ENCODE measurements around the gene ADRA2B. TPM values are rescaled to one million over a fixed set of nuclear protein-coding genes. Genes with fewer than 3 reads are reported as not detected.

The ADRA2B gene
- polyA plus RNA-seq, 3 donors, result 1.6 TPM; not detected in 2

DNA sequence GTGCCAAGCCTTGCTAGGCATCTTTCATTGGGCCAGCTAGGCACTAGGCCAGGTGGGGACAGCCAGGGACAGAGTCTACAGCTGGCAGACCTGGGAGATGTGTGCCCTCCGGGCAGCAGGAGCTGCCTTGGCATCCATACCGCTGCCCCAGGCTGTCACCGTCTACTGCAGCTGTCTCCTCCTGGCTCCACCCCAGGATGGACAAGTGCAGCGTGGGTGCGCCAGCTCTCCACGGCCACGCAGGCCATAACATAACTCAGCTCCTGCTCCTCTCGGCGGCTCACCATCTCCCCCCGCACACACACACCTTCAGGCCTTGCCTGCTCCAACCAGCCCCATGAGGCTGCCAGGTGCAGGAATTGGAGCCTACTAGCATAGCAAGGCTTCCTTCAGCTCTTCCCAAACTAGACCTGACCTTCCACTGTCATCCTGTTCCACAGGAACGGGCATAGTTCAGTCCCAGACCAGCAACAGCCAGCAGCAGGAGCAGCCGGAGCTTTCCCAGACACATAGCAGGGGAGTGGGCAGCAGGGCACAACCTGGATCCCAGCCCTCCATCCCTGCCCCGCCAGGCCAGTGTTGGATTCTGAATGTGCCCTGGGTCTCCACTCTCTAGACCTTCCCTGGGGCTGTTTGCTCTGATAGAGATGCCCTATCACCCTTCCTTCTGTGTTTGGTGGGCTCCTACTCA is 2.5 kb upstream of the ADRA2B start:
- peaks cover 5 to 45% of the 10 kb centered on the region in 2 donors for H3K27me3 ChIP-seq (ENCODE audit: control insufficient read depth in 2 of 2, insufficient read depth in 2 of 2, low read length in 2 of 2)

DNA sequence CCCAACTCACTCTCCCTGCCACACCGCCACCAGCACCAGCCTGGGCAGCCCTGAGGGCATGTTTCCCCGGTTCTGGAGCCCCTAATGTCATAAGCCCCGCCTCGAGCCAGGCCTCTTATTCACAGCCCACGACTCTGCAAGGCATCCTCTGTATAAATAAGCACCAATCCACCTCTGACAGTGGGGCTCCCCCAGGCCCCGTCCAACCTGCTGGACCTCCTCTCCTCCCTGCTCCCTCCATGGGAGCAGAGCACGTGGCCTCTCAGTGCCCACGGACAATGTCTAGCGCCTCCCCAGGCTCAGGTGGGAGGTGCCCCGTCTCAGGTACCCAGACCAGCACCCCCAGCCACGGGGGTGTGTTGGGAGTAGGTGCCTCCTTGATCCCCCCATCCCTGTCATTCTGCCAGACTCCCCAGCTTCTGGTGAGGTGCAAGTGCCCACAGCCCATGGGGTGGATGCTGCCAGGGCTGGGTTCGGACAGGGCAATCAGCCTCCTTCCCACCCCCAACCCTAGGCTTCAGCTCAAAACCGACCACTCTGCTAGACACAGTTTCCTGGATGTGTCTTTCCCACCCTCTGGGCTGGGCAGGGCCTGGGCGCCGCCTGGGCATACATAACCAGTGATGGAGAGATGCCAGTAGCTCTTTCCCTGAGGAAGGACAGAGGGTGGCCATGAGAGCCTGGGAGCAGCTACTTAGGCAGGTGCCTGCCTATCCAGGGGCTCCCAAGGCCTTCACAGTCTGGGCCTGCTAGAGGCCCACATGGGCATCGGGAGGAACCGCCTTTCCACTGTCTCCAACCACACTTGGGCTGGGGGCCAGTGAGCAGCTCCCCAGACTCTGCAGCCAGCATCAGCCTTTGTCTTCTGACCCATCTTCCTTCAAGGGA is 1.6 kb upstream of the ADRA2B start:
- peaks cover 3 to 7% of the 10 kb centered on the region in 2 donors for H3K36me3 Mint-ChIP-seq
- no peak overlapping the region for H3K9ac ChIP-seq (ENCODE audit: insufficient read depth, low read length, poor library complexity, severe bottlenecking)
- H3K9me3 Mint-ChIP-seq, result peaks cover 2 to 10% (median 8%) of the 10 kb centered on the region in 7 donors
- no peak overlapping the region for H3K27ac Mint-ChIP-seq
- no peaks in the 10 kb centered on the region for H3K36me3 ChIP-seq (replicated peaks in 1 of 2; ENCODE audit: control insufficient read depth in 1 of 2, insufficient read depth in 2 of 2, low read length in 2 of 2)
- H3K27me3 ChIP-seq (ENCODE audit: control insufficient read depth in 2 of 2, insufficient read depth in 2 of 2, low read length in 2 of 2), result peaks cover 5 to 45% of the 10 kb centered on the region in 2 donors
- H3K4me3 ChIP-seq (replicated peaks in 1 of 3; ENCODE audit: low read depth in 2 of 3, low read length in 3 of 3), result no peak overlapping the region
- TF ChIP-seq, protein P1, sequence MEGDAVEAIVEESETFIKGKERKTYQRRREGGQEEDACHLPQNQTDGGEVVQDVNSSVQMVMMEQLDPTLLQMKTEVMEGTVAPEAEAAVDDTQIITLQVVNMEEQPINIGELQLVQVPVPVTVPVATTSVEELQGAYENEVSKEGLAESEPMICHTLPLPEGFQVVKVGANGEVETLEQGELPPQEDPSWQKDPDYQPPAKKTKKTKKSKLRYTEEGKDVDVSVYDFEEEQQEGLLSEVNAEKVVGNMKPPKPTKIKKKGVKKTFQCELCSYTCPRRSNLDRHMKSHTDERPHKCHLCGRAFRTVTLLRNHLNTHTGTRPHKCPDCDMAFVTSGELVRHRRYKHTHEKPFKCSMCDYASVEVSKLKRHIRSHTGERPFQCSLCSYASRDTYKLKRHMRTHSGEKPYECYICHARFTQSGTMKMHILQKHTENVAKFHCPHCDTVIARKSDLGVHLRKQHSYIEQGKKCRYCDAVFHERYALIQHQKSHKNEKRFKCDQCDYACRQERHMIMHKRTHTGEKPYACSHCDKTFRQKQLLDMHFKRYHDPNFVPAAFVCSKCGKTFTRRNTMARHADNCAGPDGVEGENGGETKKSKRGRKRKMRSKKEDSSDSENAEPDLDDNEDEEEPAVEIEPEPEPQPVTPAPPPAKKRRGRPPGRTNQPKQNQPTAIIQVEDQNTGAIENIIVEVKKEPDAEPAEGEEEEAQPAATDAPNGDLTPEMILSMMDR (IDR thresholded peaks at IDR 0.05), result no peak
- H3K4me1 Mint-ChIP-seq, result peaks cover 19% of the 10 kb centered on the region
- peaks cover 37 to 66% (median 42%) of the 10 kb centered on the region in 3 donors for H3K27me3 Mint-ChIP-seq (ENCODE audit: low read depth in 3 of 3)
- H3K27ac ChIP-seq (ENCODE audit: low read depth in 1 of 2, low read length in 2 of 2), result no peak overlapping the region
- peaks cover 3 to 18% of the 10 kb centered on the region in 2 donors for H3K4me1 ChIP-seq (ENCODE audit: control insufficient read depth in 1 of 2, insufficient read depth in 2 of 2, low read length in 2 of 2)
- no peak for DNase-seq
- no peak overlapping the region for H3K4me2 ChIP-seq (replicated peaks; ENCODE audit: extremely low read depth, low read length, poor library complexity, severe bottlenecking)
- intact Hi-C loops (cut with micrococcal nuclease), result loop anchor here in 1 of 2 donors (10.0 kb wide), 2 partner anchors 57 to 93 kb away; no protein-coding TSS in a partner anchor
- H3K79me2 ChIP-seq (ENCODE audit: insufficient read depth, low read length), result no peaks in the 10 kb centered on the region
- H2AFZ ChIP-seq (ENCODE audit: insufficient read depth, low read depth, low read length, poor library complexity, severe bottlenecking), result no peak overlapping the region
- H4K20me1 ChIP-seq (ENCODE audit: insufficient read depth, low read length), result no peaks in the 10 kb centered on the region
- peak overlapping the region in 1 of 2 donors; percentile 55 for H3K4me3 Mint-ChIP-seq
- 46% methylated on average over 7 of the region's 17 CpGs for WGBS (ENCODE audit: insufficient coverage)
- H3K9me3 ChIP-seq (replicated peaks in 1 of 2; ENCODE audit: control insufficient read depth in 1 of 2, insufficient read depth in 1 of 2, low read length in 2 of 2), result no peaks in the 10 kb centered on the region

More for the DNA sequence above, 2.5 kb upstream of the ADRA2B start:
- no peaks in the 10 kb centered on the region for H4K20me1 ChIP-seq (ENCODE audit: insufficient read depth, low read length)
- no peak overlapping the region for H3K4me2 ChIP-seq (replicated peaks; ENCODE audit: extremely low read depth, low read length, poor library complexity, severe bottlenecking)
- Mint-ChIP-seq H3K36me3 (peaks cover 3 to 7% of the 10 kb centered on the region in 2 donors), H3K27me3 (ENCODE audit: low read depth in 3 of 3) (peaks cover 40 to 66% (median 42%) of the 10 kb centered on the region in 3 donors), H3K27ac (no peak overlapping the region), H3K4me3 (no peak overlapping the region), H3K4me1 (peaks cover 19% of the 10 kb centered on the region), H3K9me3 (peaks cover 2 to 10% (median 8%) of the 10 kb centered on the region in 7 donors)
- intact Hi-C loops (cut with micrococcal nuclease), result loop anchor here in 1 of 2 donors (10.0 kb wide), 2 partner anchors 56 to 94 kb away; no protein-coding TSS in a partner anchor
- no peaks in the 10 kb centered on the region for H3K36me3 ChIP-seq (replicated peaks in 1 of 2; ENCODE audit: control insufficient read depth in 1 of 2, insufficient read depth in 2 of 2, low read length in 2 of 2)
- TF ChIP-seq, protein P1 (IDR thresholded peaks at IDR 0.05), result no peak
- no peaks in the 10 kb centered on the region for H3K79me2 ChIP-seq (ENCODE audit: insufficient read depth, low read length)
- DNase-seq, result no peak
- no peaks in the 10 kb centered on the region for H3K9me3 ChIP-seq (replicated peaks in 1 of 2; ENCODE audit: control insufficient read depth in 1 of 2, insufficient read depth in 1 of 2, low read length in 2 of 2)
- H3K4me3 ChIP-seq (replicated peaks in 1 of 3; ENCODE audit: low read depth in 2 of 3, low read length in 3 of 3), result no peak overlapping the region
- H2AFZ ChIP-seq (ENCODE audit: insufficient read depth, low read depth, low read length, poor library complexity, severe bottlenecking), result no peak overlapping the region
- H3K4me1 ChIP-seq (ENCODE audit: control insufficient read depth in 1 of 2, insufficient read depth in 2 of 2, low read length in 2 of 2), result peaks cover 3 to 18% of the 10 kb centered on the region in 2 donors
- no peak overlapping the region for H3K27ac ChIP-seq (ENCODE audit: low read depth in 1 of 2, low read length in 2 of 2)
- WGBS (ENCODE audit: insufficient coverage), result 97% methylated on average over 13 of the region's 13 CpGs
- no peak overlapping the region for H3K9ac ChIP-seq (ENCODE audit: insufficient read depth, low read length, poor library complexity, severe bottlenecking)

Data from CD14-positive monocyte (primary cell).